Astrocyte (in vitro differentiated cells and primary cell): ENCODE data around the gene UGT1A4. TPM values are rescaled to one million over a fixed set of nuclear protein-coding genes. Genes with fewer than 3 reads are reported as not detected.

Experiments used
- DNase-seq: peaks from one replicate; pipeline ENCODE4 v3.0.0-alpha.2; 2010; ENCODE audit warnings: low read depth
- FAIRE-seq: peaks from 2 replicates; lab custom pipeline; 2011; peaks lifted over from hg19 to GRCh38; lab: Jason Lieb, UNC
- H2AFZ ChIP-seq: 2 replicates; pipeline ENCODE4 v1.6.0; 2012; ENCODE audit warnings: low read depth, low read length, inconsistent platforms
- H3K27ac ChIP-seq: 2 replicates; pipeline ENCODE4 v1.5.1; 2011; ENCODE audit warnings: low read depth, low read length, inconsistent platforms
- H3K27me3 ChIP-seq: 2 replicates; pipeline ENCODE4 v1.6.0; 2011; ENCODE audit warnings: low read length, inconsistent platforms; ENCODE audit not compliant: insufficient read depth
- H3K36me3 ChIP-seq: 2 replicates; pipeline ENCODE4 v1.5.1; 2011; ENCODE audit warnings: low read length, inconsistent platforms; ENCODE audit not compliant: insufficient read depth
- H3K4me1 ChIP-seq: 2 replicates; pipeline ENCODE4 v1.5.1; 2011; ENCODE audit warnings: low read length, inconsistent platforms; ENCODE audit not compliant: insufficient read depth
- H3K4me2 ChIP-seq: 2 replicates; pipeline ENCODE4 v1.6.0; 2012; ENCODE audit warnings: low read length, inconsistent platforms
- H3K4me3 ChIP-seq: 2 replicates; pipeline ENCODE4 v1.5.1; 2011; ENCODE audit warnings: low read depth, mild to moderate bottlenecking, low read length, inconsistent platforms; ENCODE audit not compliant: insufficient read depth
- H3K79me2 ChIP-seq: 2 replicates; pipeline ENCODE4 v1.6.0; 2012; ENCODE audit warnings: mild to moderate bottlenecking, low read length, inconsistent platforms; ENCODE audit not compliant: insufficient read depth
- H3K9ac ChIP-seq: 2 replicates; pipeline ENCODE4 v1.6.0; 2012; ENCODE audit warnings: mild to moderate bottlenecking, low read length, inconsistent platforms
- H3K9me3 ChIP-seq: 2 replicates; pipeline ENCODE4 v1.5.1; 2012; ENCODE audit warnings: low read depth, mild to moderate bottlenecking, low read length, inconsistent platforms; ENCODE audit not compliant: insufficient read depth
- H4K20me1 ChIP-seq: 2 replicates; pipeline ENCODE4 v1.6.0; 2012; ENCODE audit warnings: low read length, inconsistent platforms; ENCODE audit not compliant: insufficient read depth
- H3K27ac Mint-ChIP-seq: one replicate; pipeline ENCODE4 v1.8.0; 2021; ENCODE audit warnings: mild to moderate bottlenecking, mixed read lengths; ENCODE audit not compliant: unreplicated experiment
- H3K27me3 Mint-ChIP-seq: one replicate; pipeline ENCODE4 v1.8.0; 2021; ENCODE audit warnings: low read depth, mixed read lengths; ENCODE audit not compliant: unreplicated experiment
- H3K36me3 Mint-ChIP-seq: one replicate; pipeline ENCODE4 v1.8.0; 2021; ENCODE audit warnings: low read depth, mixed read lengths; ENCODE audit not compliant: unreplicated experiment
- H3K4me1 Mint-ChIP-seq: one replicate; pipeline ENCODE4 v1.8.0; 2021; ENCODE audit warnings: low read depth, mixed read lengths; ENCODE audit not compliant: unreplicated experiment
- H3K4me3 Mint-ChIP-seq: one replicate; pipeline ENCODE4 v1.8.0; 2021; ENCODE audit warnings: mild to moderate bottlenecking, moderate library complexity, mixed read lengths; ENCODE audit not compliant: unreplicated experiment
- H3K9me3 Mint-ChIP-seq: one replicate; pipeline ENCODE4 v1.8.0; 2021; ENCODE audit warnings: mild to moderate bottlenecking, mixed read lengths; ENCODE audit not compliant: unreplicated experiment
- CTCF ChIP-seq: IDR thresholded peaks from 2 replicates; pipeline ENCODE4 v1.5.1; 2011; ENCODE audit warnings: low read depth, mild to moderate bottlenecking, inconsistent platforms, low read length, moderate library complexity; ENCODE audit not compliant: insufficient read depth
- EZH2 ChIP-seq: IDR thresholded peaks from 2 replicates; pipeline ENCODE4 v1.6.1; 2012; ENCODE audit warnings: mild to moderate bottlenecking, low read length, inconsistent platforms; ENCODE audit not compliant: insufficient read depth
- total RNA-seq: library from RNA; stranded (reverse); gene quantifications from 2 replicates; pipeline ENCODE4 v1.2.1, GENCODE V29; 2021

UGT1A4 gene
- total RNA-seq, 1 donor from 2014 or later, result not detected

- no peak for FAIRE-seq
Measured at GRCh38 chr2:233681521-233682099, 36.9 kb upstream of the UGT1A4 start, which contains the start of gene UGT1A7. TSS of gene UGT1A7 (plus strand) at chr2:233681901. CDS start at chr2:233681938, 37 bp downstream.

DNA sequence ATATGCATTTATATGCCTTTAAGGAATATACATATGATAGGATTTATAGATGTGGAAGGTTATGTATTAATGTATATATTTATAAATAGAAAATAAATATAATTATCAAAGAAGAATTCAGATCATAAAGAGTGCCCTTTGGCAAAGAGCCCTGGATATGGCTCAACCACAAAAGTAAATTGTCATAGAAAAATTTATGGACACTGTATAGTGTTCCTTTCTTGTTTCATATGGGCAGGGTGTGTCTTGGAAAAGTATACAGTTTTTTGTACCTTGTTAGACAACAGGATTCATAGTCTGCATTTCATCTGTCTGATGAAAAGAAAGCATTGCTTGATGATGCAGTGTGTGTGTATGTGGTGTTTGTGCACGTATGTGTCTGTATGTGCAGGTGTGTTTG, 33.9 kb upstream of the UGT1A4 start:
- TF ChIP-seq CTCF (no peak), EZH2 (no peak)
- no peaks in the 10 kb centered on the region for H4K20me1 ChIP-seq
- no peaks in the 10 kb centered on the region for H3K79me2 ChIP-seq
- Mint-ChIP-seq H3K27ac (no peak overlapping the region), H3K9me3 (peaks cover 2% of the 10 kb centered on the region), H3K4me3 (no peak overlapping the region), H3K27me3 (no peaks in the 10 kb centered on the region), H3K4me1 (no peaks in the 10 kb centered on the region), H3K36me3 (no peaks in the 10 kb centered on the region)
- H2AFZ ChIP-seq, result no peak overlapping the region
- H3K4me3 ChIP-seq, result no peak overlapping the region
- FAIRE-seq (no peak), DNase-seq (no peak)
- H3K27ac ChIP-seq, result no peak overlapping the region
- H3K4me1 ChIP-seq, result no peaks in the 10 kb centered on the region
- H3K9me3 ChIP-seq, result no peaks in the 10 kb centered on the region
- H3K36me3 ChIP-seq, result no peaks in the 10 kb centered on the region
- H3K4me2 ChIP-seq, result no peak overlapping the region
- H3K9ac ChIP-seq, result no peak overlapping the region
- H3K27me3 ChIP-seq, result peaks cover 2% of the 10 kb centered on the region

More at GRCh38 chr2:233681521-233682099, 36.9 kb upstream of the UGT1A4 start, which contains the start of gene UGT1A7:
- Histone ChIP-seq H3K79me2 (no peaks in the 10 kb centered on the region), H3K27ac (no peak within 1 kb of the TSS), H3K36me3 (no peaks in the 10 kb centered on the region), H3K4me1 (peaks cover under 1% of the 10 kb centered on the region), H4K20me1 (no peaks in the 10 kb centered on the region), H3K9ac (no peak within 1 kb of the TSS), H2AFZ (no peak within 1 kb of the TSS), H3K27me3 (no peaks in the 10 kb centered on the region), H3K4me2 (no peak within 1 kb of the TSS), H3K4me3 (no peak within 1 kb of the TSS), H3K9me3 (no peaks in the 10 kb centered on the region)
- DNase-seq, result no peak
- Mint-ChIP-seq H3K36me3 (no peaks in the 10 kb centered on the region), H3K27ac (no peak within 1 kb of the TSS), H3K4me3 (no peak within 1 kb of the TSS), H3K27me3 (peaks cover 3% of the 10 kb centered on the region), H3K9me3 (no peaks in the 10 kb centered on the region), H3K4me1 (no peaks in the 10 kb centered on the region)
- TF ChIP-seq EZH2 (no peak), CTCF (no peak)

DNA sequence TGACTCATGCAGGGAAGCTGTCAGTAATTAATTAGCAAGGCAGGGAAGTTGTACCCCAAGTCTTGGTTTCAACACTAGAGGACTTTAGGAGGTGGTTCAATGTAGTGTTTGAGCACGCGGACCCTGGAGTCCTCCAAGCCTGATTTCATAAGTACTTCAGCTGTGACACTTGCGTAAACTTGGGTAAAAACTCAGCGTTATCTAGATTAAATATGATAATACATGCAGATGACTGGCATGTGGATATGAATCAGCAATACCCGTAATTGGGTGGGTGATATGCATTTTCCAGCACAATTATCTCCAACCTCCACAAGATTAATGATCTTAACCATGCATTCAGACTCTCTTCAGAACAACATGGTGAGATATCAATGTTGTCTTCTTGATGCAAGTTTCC, 31.6 kb upstream of the UGT1A4 start:
- no peaks in the 10 kb centered on the region for H3K36me3 ChIP-seq
- H3K9me3 Mint-ChIP-seq, result peaks cover 2% of the 10 kb centered on the region
- no peaks in the 10 kb centered on the region for H3K9me3 ChIP-seq
- no peak overlapping the region for H3K4me3 Mint-ChIP-seq
- FAIRE-seq (no peak), DNase-seq (peak; percentile 41)
- H3K9ac ChIP-seq, result no peak overlapping the region
- H3K4me1 ChIP-seq, result no peaks in the 10 kb centered on the region
- no peak overlapping the region for H3K27ac ChIP-seq
- peaks cover 2% of the 10 kb centered on the region for H3K27me3 ChIP-seq
- H3K79me2 ChIP-seq, result no peaks in the 10 kb centered on the region
- peaks cover 2% of the 10 kb centered on the region for H3K27me3 Mint-ChIP-seq
- TF ChIP-seq CTCF (no peak), EZH2 (no peak)
- H3K36me3 Mint-ChIP-seq, result no peaks in the 10 kb centered on the region
- H2AFZ ChIP-seq, result no peak overlapping the region
- no peak overlapping the region for H3K27ac Mint-ChIP-seq
- no peaks in the 10 kb centered on the region for H4K20me1 ChIP-seq
- no peak overlapping the region for H3K4me2 ChIP-seq
- no peak overlapping the region for H3K4me3 ChIP-seq
- H3K4me1 Mint-ChIP-seq, result no peaks in the 10 kb centered on the region
